Ovary (tissue), 3 donors: ENCODE measurements around the gene FXYD5.

Source experiments
- POLR2A ChIP-seq: fragments of 450-650 bp; IDR thresholded peaks from one replicate; pipeline ENCODE4 v1.6.1; 2017; ENCODE audit warnings: antibody characterized with exemption, mild to moderate bottlenecking, moderate library complexity
- TF ChIP-seq, protein P1 (sequence below), 3 donors: fragments of 450-650 bp in 2 of 3; fragments of 200-600 bp in 1 of 3; IDR thresholded peaks; one replicate each; pipeline versions ENCODE4 v1.5.1 to v1.8.0; 2016 to 2022; ENCODE audit warnings: antibody characterized with exemption in 3 of 3, mild to moderate bottlenecking in 1 of 3
- donor health status: DM: no; HTN: no; CAD: no.

- TF ChIP-seq, protein P1, sequence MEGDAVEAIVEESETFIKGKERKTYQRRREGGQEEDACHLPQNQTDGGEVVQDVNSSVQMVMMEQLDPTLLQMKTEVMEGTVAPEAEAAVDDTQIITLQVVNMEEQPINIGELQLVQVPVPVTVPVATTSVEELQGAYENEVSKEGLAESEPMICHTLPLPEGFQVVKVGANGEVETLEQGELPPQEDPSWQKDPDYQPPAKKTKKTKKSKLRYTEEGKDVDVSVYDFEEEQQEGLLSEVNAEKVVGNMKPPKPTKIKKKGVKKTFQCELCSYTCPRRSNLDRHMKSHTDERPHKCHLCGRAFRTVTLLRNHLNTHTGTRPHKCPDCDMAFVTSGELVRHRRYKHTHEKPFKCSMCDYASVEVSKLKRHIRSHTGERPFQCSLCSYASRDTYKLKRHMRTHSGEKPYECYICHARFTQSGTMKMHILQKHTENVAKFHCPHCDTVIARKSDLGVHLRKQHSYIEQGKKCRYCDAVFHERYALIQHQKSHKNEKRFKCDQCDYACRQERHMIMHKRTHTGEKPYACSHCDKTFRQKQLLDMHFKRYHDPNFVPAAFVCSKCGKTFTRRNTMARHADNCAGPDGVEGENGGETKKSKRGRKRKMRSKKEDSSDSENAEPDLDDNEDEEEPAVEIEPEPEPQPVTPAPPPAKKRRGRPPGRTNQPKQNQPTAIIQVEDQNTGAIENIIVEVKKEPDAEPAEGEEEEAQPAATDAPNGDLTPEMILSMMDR (IDR thresholded peaks at IDR 0.05), result no peak
- TF ChIP-seq POLR2A, result no peak
Measured at GRCh38 chr19:35134601-35135242, 19.8 kb upstream of the FXYD5 start, which contains the start of gene LGI4.
